H9 (cell line): ENCODE data around the gene CDH23. TPM values are rescaled to one million over a fixed set of nuclear protein-coding genes. Genes with fewer than 3 reads are reported as not detected.

Experiments used
- DNase-seq: peaks from one replicate; pipeline ENCODE4 v3.0.0-alpha.2; 2017
- H2AFZ ChIP-seq: one replicate; pipeline ENCODE4 v1.6.1; 2013; ENCODE audit warnings: mild to moderate bottlenecking, low read length, control low read depth, moderate library complexity
- H2AK5ac ChIP-seq: 2 replicates; pipeline ENCODE4 v1.6.1; 2013; ENCODE audit warnings: low read length, control low read depth, mixed read lengths; ENCODE audit not compliant: insufficient read length
- H2BK120ac ChIP-seq: one replicate; pipeline ENCODE4 v1.6.1; 2013; ENCODE audit warnings: low read depth, mild to moderate bottlenecking, low read length, control low read depth, inconsistent platforms; ENCODE audit not compliant: poor library complexity, severe bottlenecking
- H2BK12ac ChIP-seq: 2 replicates; pipeline ENCODE4 v1.6.1; 2013; ENCODE audit warnings: low read length, control low read depth, mixed read lengths, low read depth; ENCODE audit not compliant: insufficient read length
- H2BK15ac ChIP-seq: 2 replicates; pipeline ENCODE4 v1.6.1; 2013; ENCODE audit warnings: low read depth, low read length, control low read depth
- H2BK20ac ChIP-seq: one replicate; pipeline ENCODE4 v1.6.1; 2013; ENCODE audit warnings: low read depth, mild to moderate bottlenecking, low read length, control low read depth, inconsistent platforms; ENCODE audit not compliant: poor library complexity, severe bottlenecking
- H2BK5ac ChIP-seq: 2 replicates; pipeline ENCODE4 v1.6.1; 2013; ENCODE audit warnings: low read length, control low read depth, mixed read lengths; ENCODE audit not compliant: insufficient read length
- H3K14ac ChIP-seq: 2 replicates; pipeline ENCODE4 v1.6.1; 2013; ENCODE audit warnings: low read length, control low read depth; ENCODE audit not compliant: insufficient read depth
- H3K18ac ChIP-seq: 2 replicates; pipeline ENCODE4 v1.6.1; 2013; ENCODE audit warnings: low read depth, mild to moderate bottlenecking, mixed read lengths, low read length, control low read depth; ENCODE audit not compliant: insufficient read length
- H3K23ac ChIP-seq: 2 replicates; pipeline ENCODE4 v1.6.1; 2013; ENCODE audit warnings: low read length, control low read depth, mixed read lengths, low read depth; ENCODE audit not compliant: insufficient read length
- H3K23me2 ChIP-seq: 2 replicates; pipeline ENCODE4 v1.6.1; 2013; ENCODE audit warnings: low read depth, mild to moderate bottlenecking, mixed read lengths, low read length, control low read depth; ENCODE audit not compliant: insufficient read length, poor library complexity, severe bottlenecking
- H3K27ac ChIP-seq: 2 replicates; pipeline ENCODE4 v1.5.1; 2013; ENCODE audit warnings: low read length, control low read depth, mixed read lengths, low read depth; ENCODE audit not compliant: insufficient read length
- H3K27me3 ChIP-seq: 2 replicates; pipeline ENCODE4 v1.6.1; 2013; ENCODE audit warnings: low read length, control low read depth, inconsistent platforms; ENCODE audit not compliant: insufficient read depth
- H3K4ac ChIP-seq: 2 replicates; pipeline ENCODE4 v1.6.1; 2013; ENCODE audit warnings: low read depth, mild to moderate bottlenecking, control low read depth, inconsistent platforms, low read length, moderate library complexity
- H3K4me1 ChIP-seq: 2 replicates; pipeline ENCODE4 v1.6.1; 2013; ENCODE audit warnings: low read length, control low read depth, inconsistent platforms; ENCODE audit not compliant: insufficient read depth
- H3K4me2 ChIP-seq: 2 replicates; pipeline ENCODE4 v1.6.1; 2013; ENCODE audit warnings: low read length, control low read depth, mixed read lengths; ENCODE audit not compliant: insufficient read length, insufficient read depth
- H3K56ac ChIP-seq: 2 replicates; pipeline ENCODE4 v1.6.1; 2013; ENCODE audit warnings: low read depth, mild to moderate bottlenecking, mixed read lengths, low read length, control low read depth; ENCODE audit not compliant: insufficient read length
- H3K79me1 ChIP-seq: 2 replicates; pipeline ENCODE4 v1.6.1; 2013; ENCODE audit warnings: low read depth, mild to moderate bottlenecking, moderate library complexity, low read length, control low read depth, inconsistent platforms; ENCODE audit not compliant: insufficient read depth, poor library complexity, severe bottlenecking
- H3K79me2 ChIP-seq: 2 replicates; pipeline ENCODE4 v1.6.1; 2013; ENCODE audit warnings: low read length, control low read depth, inconsistent platforms; ENCODE audit not compliant: insufficient read depth
- H3K9ac ChIP-seq: 2 replicates; pipeline ENCODE4 v1.6.1; 2013; ENCODE audit warnings: low read length, control low read depth, mixed read lengths; ENCODE audit not compliant: insufficient read length; ENCODE audit errors: extremely low read depth
- H3K9me3 ChIP-seq: one replicate; pipeline ENCODE4 v1.6.1; 2013; ENCODE audit warnings: low read depth, low read length, inconsistent platforms; ENCODE audit not compliant: control insufficient read depth
- H3T11ph ChIP-seq: one replicate; pipeline ENCODE4 v1.6.1; 2013; ENCODE audit warnings: mild to moderate bottlenecking, low read length, control low read depth, inconsistent platforms
- H4K20me1 ChIP-seq: one replicate; pipeline ENCODE4 v1.6.1; 2013; ENCODE audit not compliant: control insufficient read depth, insufficient read length, insufficient read depth
- H4K5ac ChIP-seq: 2 replicates; pipeline ENCODE4 v1.6.1; 2013; ENCODE audit warnings: low read depth, mild to moderate bottlenecking, mixed read lengths, low read length, control low read depth; ENCODE audit not compliant: insufficient read length
- H4K8ac ChIP-seq: replicated peaks from 2 replicates; pipeline ENCODE4 v1.6.1; 2013; ENCODE audit warnings: low read length, control low read depth, mixed read lengths, low read depth; ENCODE audit not compliant: insufficient read length
- H4K91ac ChIP-seq: 2 replicates; pipeline ENCODE4 v1.6.1; 2013; ENCODE audit warnings: low read depth, mild to moderate bottlenecking, moderate library complexity, mixed read lengths, low read length, control low read depth; ENCODE audit not compliant: insufficient read length
- H3K27ac Mint-ChIP-seq, 3 experiments: 2 replicates in 2 of 3; 3 replicates in 1 of 3; pipeline ENCODE4 v1.8.0; 2020 to 2021; ENCODE audit warnings: mixed read lengths in 3 of 3, mild to moderate bottlenecking in 1 of 3, moderate library complexity in 1 of 3
- H3K27me3 Mint-ChIP-seq: 2 replicates; pipeline ENCODE4 v1.8.0; 2021; ENCODE audit warnings: low read depth, mild to moderate bottlenecking, moderate library complexity, mixed read lengths
- H3K36me3 Mint-ChIP-seq, 3 experiments: 2 replicates in 2 of 3; 3 replicates in 1 of 3; pipeline ENCODE4 v1.8.0; 2020 to 2021; ENCODE audit warnings: low read depth in 3 of 3, mixed read lengths in 3 of 3; ENCODE audit not compliant: insufficient read depth in 1 of 3
- H3K4me1 Mint-ChIP-seq, 2 experiments: 2 replicates each; pipeline ENCODE4 v1.8.0; 2020; ENCODE audit warnings: mixed read lengths in 2 of 2
- H3K4me3 Mint-ChIP-seq, 2 experiments: 2 replicates in 1 of 2; 3 replicates in 1 of 2; pipeline ENCODE4 v1.8.0; 2020 to 2021; ENCODE audit warnings: mild to moderate bottlenecking in 2 of 2, mixed read lengths in 2 of 2, moderate library complexity in 1 of 2
- H3K9me3 Mint-ChIP-seq, 2 experiments: 2 replicates in 1 of 2; 3 replicates in 1 of 2; pipeline ENCODE4 v1.8.0; 2020; ENCODE audit warnings: mild to moderate bottlenecking in 2 of 2, mixed read lengths in 2 of 2, moderate library complexity in 1 of 2
- WGBS: extraction: QIAGEN DNeasy Blood & Tissue Kit; methylation state at CpG from one replicate; pipeline ENCODE4 v1.1.7; 2013; ENCODE audit warnings: missing lambda C conversion rate, low lambda C conversion rate, mixed read lengths; ENCODE audit not compliant: insufficient read length; ENCODE audit errors: extremely low coverage; 5-methylcytosine and 5-hydroxymethylcytosine counted together
- total RNA-seq: library from RNA; stranded (reverse); gene quantifications from 2 replicates; pipeline ENCODE4 v1.2.1, GENCODE V29; 2021
- TF ChIP-seq, protein P1 (sequence below): fragments of 200-600 bp; sonication (generic); conservative IDR thresholded peaks from 3 replicates; pipeline ENCODE4 v1.8.0; 2021; ENCODE audit warnings: antibody characterized with exemption, mild to moderate bottlenecking

CDH23 gene
- total RNA-seq, 1 experiment from 2014 or later, result 2.1 TPM

DNA sequence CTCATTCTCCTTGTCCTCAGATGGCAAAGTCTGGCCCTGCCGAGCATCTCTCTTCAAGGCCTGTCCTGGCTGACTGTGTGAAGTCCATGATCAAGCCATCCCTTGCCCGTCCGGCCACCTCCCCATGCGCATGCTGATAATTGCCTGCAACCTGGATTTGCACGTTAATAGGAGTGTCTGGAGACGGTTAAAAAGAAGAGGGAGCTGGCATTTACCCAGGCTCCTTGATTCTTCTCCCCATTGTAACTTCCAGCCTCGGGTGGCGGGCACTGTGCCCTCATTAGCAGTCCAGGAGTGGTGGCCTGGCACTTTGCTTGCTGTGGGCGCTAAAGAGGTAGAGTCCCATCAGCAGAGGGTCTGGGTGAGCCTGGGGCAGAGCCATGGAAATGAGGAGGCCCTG, 165.5 kb downstream of the CDH23 start:
- Histone ChIP-seq H2BK120ac (no peak overlapping the region), H2BK5ac (no peak overlapping the region), H3K79me1 (no peaks in the 10 kb centered on the region), H2BK15ac (no peak overlapping the region), H3K18ac (no peak overlapping the region), H3K23ac (no peak overlapping the region), H2BK12ac (no peak overlapping the region), H4K8ac (no peak overlapping the region), H3K9me3 (no peaks in the 10 kb centered on the region), H3K4me2 (no peak overlapping the region), H3K79me2 (no peaks in the 10 kb centered on the region), H3K4ac (no peak overlapping the region), H2AK5ac (no peak overlapping the region), H3K23me2 (no peaks in the 10 kb centered on the region), H3K27ac (no peak overlapping the region), H4K5ac (no peak overlapping the region), H4K91ac (no peak overlapping the region), H2BK20ac (no peak overlapping the region), H3K4me1 (peaks cover 13% of the 10 kb centered on the region; the same call in 1 of the 2 replicates), H3K27me3 (no peaks in the 10 kb centered on the region), H3K9ac (no peak overlapping the region), H3K14ac (no peak overlapping the region; the same call in 1 of the 2 replicates), H4K20me1 (no peaks in the 10 kb centered on the region), H3T11ph (no peak overlapping the region), H2AFZ (no peak overlapping the region), H3K56ac (no peak overlapping the region)
- no peaks in the 10 kb centered on the region for H3K36me3 Mint-ChIP-seq
- H3K9me3 Mint-ChIP-seq, result no peaks in the 10 kb centered on the region
- H3K4me1 Mint-ChIP-seq, result peaks cover 34 to 39% of the 10 kb centered on the region in 2 experiments
- peaks cover 4% of the 10 kb centered on the region for H3K27me3 Mint-ChIP-seq
- DNase-seq, result no peak
- WGBS, result no CpG with 5 or more reads among the region's 9 CpGs
- no peak overlapping the region for H3K4me3 Mint-ChIP-seq
- H3K27ac Mint-ChIP-seq, result 0 out of 7 replicates have a peak overlapping the region, but pooled peaks of 1 of the 3 experiments have one; percentile 44
- TF ChIP-seq, protein P1, sequence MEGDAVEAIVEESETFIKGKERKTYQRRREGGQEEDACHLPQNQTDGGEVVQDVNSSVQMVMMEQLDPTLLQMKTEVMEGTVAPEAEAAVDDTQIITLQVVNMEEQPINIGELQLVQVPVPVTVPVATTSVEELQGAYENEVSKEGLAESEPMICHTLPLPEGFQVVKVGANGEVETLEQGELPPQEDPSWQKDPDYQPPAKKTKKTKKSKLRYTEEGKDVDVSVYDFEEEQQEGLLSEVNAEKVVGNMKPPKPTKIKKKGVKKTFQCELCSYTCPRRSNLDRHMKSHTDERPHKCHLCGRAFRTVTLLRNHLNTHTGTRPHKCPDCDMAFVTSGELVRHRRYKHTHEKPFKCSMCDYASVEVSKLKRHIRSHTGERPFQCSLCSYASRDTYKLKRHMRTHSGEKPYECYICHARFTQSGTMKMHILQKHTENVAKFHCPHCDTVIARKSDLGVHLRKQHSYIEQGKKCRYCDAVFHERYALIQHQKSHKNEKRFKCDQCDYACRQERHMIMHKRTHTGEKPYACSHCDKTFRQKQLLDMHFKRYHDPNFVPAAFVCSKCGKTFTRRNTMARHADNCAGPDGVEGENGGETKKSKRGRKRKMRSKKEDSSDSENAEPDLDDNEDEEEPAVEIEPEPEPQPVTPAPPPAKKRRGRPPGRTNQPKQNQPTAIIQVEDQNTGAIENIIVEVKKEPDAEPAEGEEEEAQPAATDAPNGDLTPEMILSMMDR, result no peak
